Suprapubic skin (tissue), 4 donors: ENCODE results near the gene IL11RA.

Experiments used
- CTCF ChIP-seq, 2 donors: fragments of 200-600 bp in 1 of 2; fragments of 450-650 bp in 1 of 2; sonication (generic) in 1 of 2; IDR thresholded peaks; one replicate each; pipeline ENCODE4 v1.5.1; 2016 to 2019; ENCODE audit warnings: antibody characterized with exemption in 2 of 2, mild to moderate bottlenecking in 1 of 2, moderate library complexity in 1 of 2
- EP300 ChIP-seq: sonication (generic); formaldehyde crosslinking; IDR thresholded peaks from one replicate; pipeline ENCODE4 v1.6.1; 2017; ENCODE audit warnings: antibody characterized with exemption
- POLR2A ChIP-seq, 2 donors: fragments of 450-650 bp; IDR thresholded peaks; one replicate each; pipeline ENCODE4 v1.6.1; 2017; ENCODE audit warnings: antibody characterized with exemption in 2 of 2, mild to moderate bottlenecking in 2 of 2, moderate library complexity in 2 of 2
- POLR2AphosphoS5 ChIP-seq, 3 donors: sonication (generic); formaldehyde crosslinking; IDR thresholded peaks; one replicate each; pipeline ENCODE4 v1.6.1; 2017; ENCODE audit warnings: antibody characterized with exemption in 3 of 3

- TF ChIP-seq CTCF (IDR thresholded peaks at IDR 0.05) (no peak), POLR2A (IDR thresholded peaks at IDR 0.05) (no peak), POLR2AphosphoS5 (IDR thresholded peaks at IDR 0.05) (no peak), EP300 (no peak)
These were observed 36.9 kb upstream of the IL11RA start for GRCh38 chr9:34615132-34615531.
